ENCODE results near the gene PLXNA4.

- TF ChIP-seq CTCF (IDR thresholded peaks at IDR 0.05; ENCODE audit: insufficient read depth, low read length, poor library complexity, severe bottlenecking) = no peak
- no peak for TF ChIP-seq EZH2phosphoT487 (conservative IDR thresholded peaks at IDR 0.05; ENCODE audit: low read length)
These were observed 258.4 kb downstream of the PLXNA4 start for GRCh38 chr7:132317701-132318351.
